Activated naive CD4-positive, alpha-beta T cell treated with anti-CD3 and anti-CD28 coated beads, Interleukin-2, amount 50 U/mL, for 16 hours (primary cell): Measurements from ENCODE around the gene PFKFB1.
"Not testable (repeated sequence)": the region's sequence is repeated elsewhere in the genome, so short reads cannot be mapped to it uniquely, and the experiment has no call there.

Experiments used
- DNase-seq: peaks from one replicate; pipeline ENCODE4 v3.0.0-alpha.2; 2020

The PFKFB1 gene

DNA sequence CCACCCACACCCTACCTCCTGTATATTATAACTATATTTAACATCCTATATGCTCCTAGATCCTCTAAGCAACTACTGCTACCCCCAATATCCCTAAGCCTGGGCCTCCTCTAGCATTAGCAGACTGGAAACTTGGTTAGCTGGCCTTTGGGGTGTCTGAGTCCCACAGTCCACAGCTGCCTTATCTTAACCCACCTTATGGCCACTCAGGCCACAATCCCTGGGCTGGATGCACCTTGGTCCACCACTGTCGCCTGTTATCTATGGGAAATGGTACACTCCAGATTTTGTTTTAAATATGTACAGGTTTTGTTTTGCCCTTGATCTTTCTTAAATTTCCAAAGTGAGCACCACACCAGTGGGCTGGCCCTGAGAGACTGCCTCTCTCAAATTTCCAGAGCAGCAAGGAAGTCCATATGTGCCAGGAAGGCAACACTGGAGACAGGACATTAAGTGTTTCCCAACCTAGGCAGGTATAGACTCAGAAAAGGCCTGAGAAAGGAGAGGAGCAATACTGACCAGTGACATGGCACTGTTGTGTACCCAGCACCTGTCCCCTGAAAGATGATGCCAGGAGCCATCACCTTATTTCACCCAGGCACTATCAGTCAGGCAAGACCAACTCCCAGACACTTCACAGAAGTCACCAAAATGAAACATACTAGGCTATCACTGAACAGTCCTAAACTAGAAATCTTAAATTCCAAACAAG is 921 bp downstream of the PFKFB1 start:
- no peak for DNase-seq

- no peak for DNase-seq
Measured at GRCh38 chrX:54991706-54992105, 2.3 kb downstream of the PFKFB1 start.

DNA sequence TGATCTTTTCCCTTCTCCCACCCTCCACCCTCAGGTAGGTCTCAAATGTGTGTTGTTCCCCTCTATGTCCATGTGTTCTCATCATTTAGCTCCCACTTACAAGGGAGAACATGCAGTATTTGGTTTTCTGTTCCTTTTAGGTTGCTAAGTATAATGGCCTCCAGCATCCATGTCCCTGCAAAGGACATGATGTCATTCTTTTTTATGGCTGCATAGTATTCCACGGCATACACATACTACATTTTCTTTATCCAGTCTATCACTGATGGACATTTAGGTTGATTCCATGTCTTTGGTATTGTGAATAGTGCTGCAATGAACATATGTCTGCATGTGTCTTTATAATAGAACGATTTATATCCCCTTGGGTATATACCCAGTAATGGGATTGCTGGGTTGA is 10.7 kb downstream of the PFKFB1 start:
- not testable (repeated sequence) for DNase-seq

DNA sequence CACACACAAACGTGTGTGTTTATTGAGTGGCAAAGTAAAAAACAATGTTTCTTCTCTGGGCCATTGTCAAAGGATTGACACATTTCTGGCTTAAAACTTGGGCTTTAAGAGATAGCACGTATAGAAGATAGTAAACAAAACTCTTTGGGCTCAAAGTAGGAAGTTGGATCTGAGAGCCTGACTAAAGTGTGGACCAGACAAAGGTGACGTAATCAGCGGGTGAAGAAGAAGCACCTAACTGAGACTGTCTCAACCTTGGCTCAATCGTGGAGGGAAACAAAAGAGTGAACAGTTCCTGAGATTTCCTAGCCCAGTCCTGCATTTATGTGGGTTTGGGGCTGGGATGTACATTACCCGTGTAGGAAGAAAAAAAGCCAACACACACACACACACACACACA is 13.7 kb downstream of the PFKFB1 start:
- no peak for DNase-seq

DNA sequence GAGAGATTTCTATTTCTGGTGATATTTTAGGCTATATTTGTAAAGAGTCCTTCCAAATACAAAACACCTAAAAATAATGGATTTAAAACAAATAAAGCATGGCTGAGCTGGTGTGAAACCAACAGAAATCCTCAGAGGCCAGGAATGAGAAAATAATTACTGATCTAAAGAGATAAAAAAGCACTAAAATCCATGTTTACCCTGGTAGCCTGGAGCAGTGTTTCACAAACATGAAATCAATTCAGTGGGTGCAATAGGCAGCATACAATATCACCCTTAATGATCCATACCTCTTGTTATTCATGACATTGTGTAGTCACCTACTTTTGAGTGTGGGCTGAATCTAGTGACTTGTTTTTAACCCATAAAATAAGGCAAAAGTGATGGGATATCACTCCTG is 14.6 kb downstream of the PFKFB1 start:
- no peak for DNase-seq

DNA sequence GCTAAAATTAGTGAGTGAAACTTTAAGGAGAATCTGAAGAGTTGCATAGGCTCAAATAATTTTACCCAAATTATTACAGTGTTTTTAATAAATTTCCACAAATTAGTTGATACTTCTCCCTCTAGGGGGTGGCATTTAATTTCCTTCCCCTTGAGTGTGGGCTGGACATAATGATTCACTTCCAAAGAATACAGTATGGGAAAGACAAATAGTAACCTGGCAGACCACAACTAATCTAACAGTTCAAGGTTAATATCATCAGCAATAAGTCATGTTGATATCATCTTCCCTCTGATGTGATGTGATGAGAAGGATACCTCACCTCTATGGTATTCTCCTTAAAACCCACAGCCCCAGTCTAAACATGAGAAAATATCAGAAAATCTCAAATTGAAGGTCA is 15.5 kb downstream of the PFKFB1 start:
- no peak for DNase-seq

- DNase-seq: no peak
Measured at GRCh38 chrX:54977387-54977786, 16.6 kb downstream of the PFKFB1 start.

- DNase-seq: no peak
Measured at GRCh38 chrX:54964766-54965497, 29.1 kb downstream of the PFKFB1 start.

DNA sequence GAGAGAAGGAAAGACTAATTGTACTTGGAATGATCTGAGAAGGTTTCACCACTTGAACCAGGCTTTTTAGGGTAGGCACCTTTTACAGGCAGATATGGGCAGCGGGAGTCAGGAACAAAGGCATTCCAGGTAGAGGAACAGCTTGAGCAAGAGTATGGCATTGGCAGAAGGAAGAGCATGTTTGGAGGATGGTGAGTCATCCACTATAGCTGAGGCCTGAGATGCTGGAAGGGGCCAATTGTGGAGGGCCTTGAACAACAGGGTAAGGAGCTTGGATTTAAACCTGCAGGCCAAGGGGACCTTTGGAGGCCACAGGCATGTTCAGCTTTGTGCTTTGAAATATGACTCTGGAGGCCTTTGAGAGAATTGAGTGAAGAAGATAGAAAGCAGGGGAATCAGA is 32.2 kb downstream of the PFKFB1 start:
- DNase-seq: no peak

DNA sequence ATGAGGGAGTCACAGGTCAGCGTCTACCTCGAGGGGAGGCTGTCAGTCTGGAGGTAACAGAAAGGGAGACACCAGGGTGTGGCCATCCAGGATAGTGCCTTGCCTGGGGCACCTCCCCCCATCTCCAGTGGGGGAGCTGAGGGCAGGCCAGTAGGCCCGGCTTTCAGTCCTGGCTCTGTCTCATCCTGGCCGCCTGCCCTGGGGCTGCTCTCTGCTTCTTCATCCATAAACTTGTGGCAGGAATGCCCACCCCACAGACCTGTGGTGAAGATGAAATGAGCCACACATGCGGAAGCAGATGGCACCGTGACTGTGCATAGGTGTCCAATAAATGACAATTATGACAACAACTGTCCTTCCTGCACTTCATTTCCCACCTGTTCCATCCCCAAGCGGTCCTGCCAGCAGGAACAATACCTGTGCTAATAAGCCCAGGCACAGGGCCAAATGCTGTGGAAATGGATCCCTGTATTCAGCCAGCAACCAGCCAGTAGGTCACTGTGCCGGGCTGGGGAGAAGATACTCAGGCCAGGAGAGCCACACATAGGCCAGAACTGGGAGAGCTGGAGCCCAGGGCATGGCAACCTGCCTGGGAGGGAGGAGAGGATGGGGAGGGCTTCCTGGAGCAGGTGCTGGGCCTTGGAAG is 43.1 kb downstream of the PFKFB1 start:
- DNase-seq: no peak

- DNase-seq: no peak
Measured at GRCh38 chrX:54945224-54945623, 48.8 kb downstream of the PFKFB1 start.

DNA sequence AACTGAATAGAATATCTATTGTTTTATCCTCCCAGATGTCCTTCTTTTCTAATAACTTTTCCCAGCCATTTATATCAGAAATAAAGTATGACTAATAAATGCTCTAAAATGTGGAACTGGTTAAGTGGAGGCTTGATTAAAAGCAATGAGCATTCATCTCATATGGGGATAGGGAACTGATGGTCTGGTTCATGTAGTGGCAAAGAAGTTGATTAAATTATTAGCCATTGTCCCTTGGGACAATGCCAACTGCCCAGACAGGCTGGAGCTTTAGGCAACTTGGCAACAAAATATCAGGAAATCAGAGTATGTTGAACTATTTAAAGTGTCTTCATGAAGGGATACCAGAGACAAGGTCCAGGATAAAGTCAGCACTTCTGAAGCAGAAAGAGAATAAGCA is 49.2 kb downstream of the PFKFB1 start:
- no peak for DNase-seq

DNA sequence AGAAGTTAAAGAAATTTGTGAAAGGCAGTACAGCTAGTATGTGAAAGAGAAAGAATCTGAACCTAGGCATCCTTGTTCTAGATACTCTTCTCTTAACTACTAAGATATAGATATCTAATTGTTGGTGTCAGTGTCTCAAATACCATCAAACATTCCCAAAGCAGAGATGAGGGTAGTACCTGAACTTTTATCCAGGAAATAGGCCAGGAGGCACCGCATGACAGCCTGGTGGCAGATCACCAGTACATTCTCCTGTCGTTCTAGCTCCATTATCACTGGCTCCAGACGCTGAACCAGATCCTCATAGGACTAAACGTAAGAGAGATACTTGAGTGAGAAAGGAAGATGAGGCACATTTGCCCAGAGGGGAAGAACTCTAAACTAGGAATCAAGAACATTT is 56.6 kb downstream of the PFKFB1 start:
- no peak for DNase-seq

DNA sequence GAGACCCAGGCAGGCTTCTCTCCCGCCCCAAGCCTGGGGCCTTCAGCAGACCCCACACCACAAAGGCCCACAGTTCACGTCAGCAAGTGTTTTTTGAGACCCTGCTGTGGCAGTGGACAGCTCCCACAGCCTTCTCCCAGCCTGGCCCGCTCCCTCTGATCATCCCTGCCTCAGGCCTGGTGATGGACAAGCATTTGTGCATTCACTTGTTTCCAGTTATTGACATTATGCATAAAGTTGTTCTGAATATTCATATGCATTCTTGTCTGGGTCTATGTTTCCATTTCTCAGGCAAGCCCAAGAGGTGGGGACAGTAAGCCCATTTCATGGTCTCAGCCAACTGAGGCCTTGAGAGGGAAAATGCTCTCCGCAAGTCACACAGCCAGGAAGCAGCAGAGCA is 58.7 kb downstream of the PFKFB1 start:
- no peak for DNase-seq

GRCh38 chrX:54934890-54935289 is 59.1 kb downstream of the PFKFB1 start:
- no peak for DNase-seq

- DNase-seq: no peak
Measured at GRCh38 chrX:54934058-54934457, 59.9 kb downstream of the PFKFB1 start.

- no peak for DNase-seq
Measured at GRCh38 chrX:54933150-54933826, 60.7 kb downstream of the PFKFB1 start.

- DNase-seq: no peak
Measured at GRCh38 chrX:54931107-54931506, 62.9 kb downstream of the PFKFB1 start.

DNA sequence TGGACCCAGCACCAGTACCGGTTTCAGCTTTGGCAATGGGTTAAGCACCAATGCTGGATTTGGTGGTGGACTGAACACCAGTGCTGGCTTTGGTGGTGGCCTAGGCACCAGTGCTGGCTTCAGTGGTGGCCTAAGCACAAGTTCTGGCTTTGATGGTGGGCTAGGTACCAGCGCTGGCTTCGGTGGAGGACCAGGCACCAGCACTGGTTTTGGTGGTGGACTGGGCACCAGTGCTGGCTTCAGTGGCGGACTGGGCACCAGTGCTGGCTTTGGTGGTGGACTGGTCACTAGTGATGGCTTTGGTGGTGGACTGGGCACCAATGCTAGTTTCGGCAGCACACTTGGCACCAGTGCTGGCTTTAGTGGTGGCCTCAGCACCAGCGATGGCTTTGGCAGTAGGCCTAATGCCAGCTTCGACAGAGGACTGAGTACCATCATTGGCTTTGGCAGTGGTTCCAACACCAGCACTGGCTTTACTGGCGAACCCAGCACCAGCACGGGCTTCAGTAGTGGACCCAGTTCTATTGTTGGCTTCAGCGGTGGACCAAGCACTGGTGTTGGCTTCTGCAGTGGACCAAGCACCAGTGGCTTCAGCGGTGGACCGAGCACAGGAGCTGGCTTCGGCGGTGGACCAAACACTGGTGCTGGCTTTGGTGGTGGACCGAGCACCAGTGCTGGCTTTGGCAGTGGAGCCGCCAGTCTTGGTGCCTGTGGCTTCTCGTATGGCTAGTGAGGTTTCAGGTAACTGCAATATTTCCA is 63.5 kb downstream of the PFKFB1 start:
- DNase-seq: no peak

DNA sequence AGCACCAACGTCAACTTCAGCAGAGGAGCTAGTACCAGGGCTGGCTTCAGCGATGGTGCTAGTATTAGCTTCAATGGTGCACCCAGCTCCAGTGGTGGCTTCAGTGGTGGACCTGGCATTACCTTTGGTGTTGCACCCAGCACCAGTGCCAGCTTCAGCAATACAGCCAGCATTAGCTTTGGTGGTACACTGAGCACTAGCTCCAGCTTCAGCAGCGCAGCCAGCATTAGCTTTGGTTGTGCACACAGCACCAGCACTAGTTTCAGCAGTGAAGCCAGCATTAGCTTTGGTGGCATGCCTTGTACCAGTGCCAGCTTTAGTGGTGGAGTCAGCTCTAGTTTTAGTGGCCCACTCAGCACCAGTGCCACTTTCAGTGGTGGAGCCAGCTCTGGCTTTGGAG is 65.1 kb downstream of the PFKFB1 start:
- no peak for DNase-seq

DNA sequence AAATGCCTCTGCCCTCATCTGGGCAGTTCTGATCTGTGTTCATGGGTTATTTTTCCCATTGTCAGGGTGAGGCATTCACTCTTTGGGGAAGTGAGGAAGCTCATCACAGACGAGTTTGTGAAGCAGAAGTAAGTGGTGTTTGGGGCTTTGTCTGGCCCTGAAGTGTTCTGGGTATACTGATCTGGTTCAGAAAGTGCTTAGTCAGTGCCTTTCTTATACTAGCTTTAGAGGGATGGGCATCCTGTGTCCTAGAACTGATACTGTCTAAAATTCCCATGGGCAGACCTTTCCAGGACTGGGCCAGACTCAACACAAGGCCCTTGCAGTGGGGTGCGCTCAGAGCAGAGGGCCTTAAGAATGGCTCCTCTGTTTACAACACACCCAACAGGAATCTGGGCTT is 67.0 kb downstream of the PFKFB1 start:
- DNase-seq: no peak

GRCh38 chrX:54923376-54923775 is 70.6 kb downstream of the PFKFB1 start:
- no peak for DNase-seq

DNA sequence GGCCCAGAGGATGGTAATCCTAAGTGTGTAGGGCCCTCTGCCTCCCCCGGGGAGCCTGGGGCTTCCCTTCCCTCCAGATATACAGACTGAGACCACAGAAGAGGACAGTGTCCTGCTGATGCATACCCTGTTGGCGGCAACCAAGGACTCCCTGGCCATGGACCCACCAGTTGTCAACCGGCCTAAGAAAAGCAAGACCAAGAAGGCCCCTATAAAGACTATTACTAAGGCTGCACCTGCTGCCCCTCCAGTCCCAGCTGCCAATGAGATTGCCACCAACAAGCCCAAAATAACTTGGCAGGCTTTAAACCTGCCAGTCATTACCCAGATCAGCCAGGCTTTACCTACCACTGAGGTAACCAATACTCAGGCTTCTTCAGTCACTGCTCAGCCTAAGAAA is 71.4 kb downstream of the PFKFB1 start:
- DNase-seq: no peak
